Neural cell (in vitro differentiated cells): ENCODE results near the gene SHISAL2B.

Source experiments
- EP300 ChIP-seq: fragments of 450-650 bp; conservative IDR thresholded peaks from 2 replicates; pipeline ENCODE4 v1.6.1; 2014; ENCODE audit warnings: antibody characterized with exemption, mild to moderate bottlenecking, moderate library complexity; ENCODE audit not compliant: poor library complexity, severe bottlenecking
- EZH2 ChIP-seq: fragments of 200-600, 300-800 bp; shearing (Covaris generic), sonication (generic); IDR thresholded peaks from 2 replicates; pipeline ENCODE4 v1.6.1; 2014; ENCODE audit warnings: antibody characterized with exemption, low read length, borderline replicate concordance, mild to moderate bottlenecking; ENCODE audit not compliant: insufficient read depth, poor library complexity, severe bottlenecking
- POLR2AphosphoS5 ChIP-seq: IDR thresholded peaks from 2 replicates; pipeline ENCODE4 v1.6.1; 2012
- RAD21 ChIP-seq: fragments of 450-650 bp; conservative IDR thresholded peaks from 2 replicates; pipeline ENCODE4 v1.6.1; 2014; ENCODE audit warnings: antibody characterized with exemption, mild to moderate bottlenecking, moderate library complexity
- SMC3 ChIP-seq: fragments of 450-650 bp; conservative IDR thresholded peaks from 2 replicates; pipeline ENCODE4 v1.6.1; 2014; ENCODE audit warnings: antibody characterized with exemption, mild to moderate bottlenecking, moderate library complexity; ENCODE audit not compliant: poor library complexity
- TAF1 ChIP-seq: IDR thresholded peaks from 2 replicates; pipeline ENCODE4 v1.6.1; 2012; ENCODE audit warnings: low read depth
- TF ChIP-seq, protein P1 (sequence below): IDR thresholded peaks from 2 replicates; pipeline ENCODE4 v1.6.1; 2012; ENCODE audit warnings: borderline replicate concordance
- TF ChIP-seq, protein P2 (sequence below): fragments of 450-650 bp; IDR thresholded peaks from 2 replicates; pipeline ENCODE4 v1.5.1; 2014; ENCODE audit warnings: antibody characterized with exemption, mild to moderate bottlenecking, moderate library complexity; ENCODE audit not compliant: poor library complexity, severe bottlenecking

DNA sequence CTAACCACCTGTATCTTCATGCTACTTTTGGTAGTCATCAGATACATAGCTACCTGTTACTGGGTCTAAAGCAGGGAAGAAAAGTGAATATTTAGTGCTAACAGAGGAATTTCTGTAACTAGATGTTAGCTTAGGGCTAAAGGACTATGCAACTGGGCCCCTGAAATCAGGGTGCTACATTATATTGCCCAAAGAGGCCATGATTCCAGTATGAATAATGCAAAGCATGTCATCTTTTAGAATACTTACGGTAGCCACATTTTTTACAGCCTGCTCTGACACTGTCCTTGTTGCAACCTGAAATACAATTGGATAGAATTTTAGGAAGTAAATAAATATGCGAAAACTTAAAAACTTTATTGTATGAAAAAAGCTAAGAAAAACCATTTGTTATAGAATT is 63.8 kb downstream of the SHISAL2B start:
- TF ChIP-seq POLR2AphosphoS5 (no peak), EZH2 (no peak), RAD21 (no peak), TAF1 (no peak), SMC3 (no peak), EP300 (no peak)
- TF ChIP-seq, protein P1, sequence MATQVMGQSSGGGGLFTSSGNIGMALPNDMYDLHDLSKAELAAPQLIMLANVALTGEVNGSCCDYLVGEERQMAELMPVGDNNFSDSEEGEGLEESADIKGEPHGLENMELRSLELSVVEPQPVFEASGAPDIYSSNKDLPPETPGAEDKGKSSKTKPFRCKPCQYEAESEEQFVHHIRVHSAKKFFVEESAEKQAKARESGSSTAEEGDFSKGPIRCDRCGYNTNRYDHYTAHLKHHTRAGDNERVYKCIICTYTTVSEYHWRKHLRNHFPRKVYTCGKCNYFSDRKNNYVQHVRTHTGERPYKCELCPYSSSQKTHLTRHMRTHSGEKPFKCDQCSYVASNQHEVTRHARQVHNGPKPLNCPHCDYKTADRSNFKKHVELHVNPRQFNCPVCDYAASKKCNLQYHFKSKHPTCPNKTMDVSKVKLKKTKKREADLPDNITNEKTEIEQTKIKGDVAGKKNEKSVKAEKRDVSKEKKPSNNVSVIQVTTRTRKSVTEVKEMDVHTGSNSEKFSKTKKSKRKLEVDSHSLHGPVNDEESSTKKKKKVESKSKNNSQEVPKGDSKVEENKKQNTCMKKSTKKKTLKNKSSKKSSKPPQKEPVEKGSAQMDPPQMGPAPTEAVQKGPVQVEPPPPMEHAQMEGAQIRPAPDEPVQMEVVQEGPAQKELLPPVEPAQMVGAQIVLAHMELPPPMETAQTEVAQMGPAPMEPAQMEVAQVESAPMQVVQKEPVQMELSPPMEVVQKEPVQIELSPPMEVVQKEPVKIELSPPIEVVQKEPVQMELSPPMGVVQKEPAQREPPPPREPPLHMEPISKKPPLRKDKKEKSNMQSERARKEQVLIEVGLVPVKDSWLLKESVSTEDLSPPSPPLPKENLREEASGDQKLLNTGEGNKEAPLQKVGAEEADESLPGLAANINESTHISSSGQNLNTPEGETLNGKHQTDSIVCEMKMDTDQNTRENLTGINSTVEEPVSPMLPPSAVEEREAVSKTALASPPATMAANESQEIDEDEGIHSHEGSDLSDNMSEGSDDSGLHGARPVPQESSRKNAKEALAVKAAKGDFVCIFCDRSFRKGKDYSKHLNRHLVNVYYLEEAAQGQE, result no peak
- TF ChIP-seq, protein P2, sequence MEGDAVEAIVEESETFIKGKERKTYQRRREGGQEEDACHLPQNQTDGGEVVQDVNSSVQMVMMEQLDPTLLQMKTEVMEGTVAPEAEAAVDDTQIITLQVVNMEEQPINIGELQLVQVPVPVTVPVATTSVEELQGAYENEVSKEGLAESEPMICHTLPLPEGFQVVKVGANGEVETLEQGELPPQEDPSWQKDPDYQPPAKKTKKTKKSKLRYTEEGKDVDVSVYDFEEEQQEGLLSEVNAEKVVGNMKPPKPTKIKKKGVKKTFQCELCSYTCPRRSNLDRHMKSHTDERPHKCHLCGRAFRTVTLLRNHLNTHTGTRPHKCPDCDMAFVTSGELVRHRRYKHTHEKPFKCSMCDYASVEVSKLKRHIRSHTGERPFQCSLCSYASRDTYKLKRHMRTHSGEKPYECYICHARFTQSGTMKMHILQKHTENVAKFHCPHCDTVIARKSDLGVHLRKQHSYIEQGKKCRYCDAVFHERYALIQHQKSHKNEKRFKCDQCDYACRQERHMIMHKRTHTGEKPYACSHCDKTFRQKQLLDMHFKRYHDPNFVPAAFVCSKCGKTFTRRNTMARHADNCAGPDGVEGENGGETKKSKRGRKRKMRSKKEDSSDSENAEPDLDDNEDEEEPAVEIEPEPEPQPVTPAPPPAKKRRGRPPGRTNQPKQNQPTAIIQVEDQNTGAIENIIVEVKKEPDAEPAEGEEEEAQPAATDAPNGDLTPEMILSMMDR, result no peak
